ENCODE measurements around the gene PCED1B.

PCED1B gene

GRCh38 chr12:47251919-47252318, 172.5 kb downstream of the PCED1B start:
- no peak overlapping the region for H3K4me3 ChIP-seq (ENCODE audit: low read depth, low read length)
- no peak for DNase-seq (ENCODE audit: low read depth)
- no peak for TF ChIP-seq CTCF (IDR thresholded peaks at IDR 0.05; ENCODE audit: control insufficient read depth, extremely low read depth, insufficient read depth)

- H3K4me3 ChIP-seq (ENCODE audit: low read depth, low read length): no peak overlapping the region
- no peak for DNase-seq (ENCODE audit: low read depth)
- no peak for TF ChIP-seq CTCF (IDR thresholded peaks at IDR 0.05; ENCODE audit: control insufficient read depth, extremely low read depth, insufficient read depth)
Observed at GRCh38 chr12:47264951-47265350, 185.5 kb downstream of the PCED1B start.

- H3K4me3 ChIP-seq (ENCODE audit: low read depth, low read length): no peak overlapping the region
- DNase-seq (ENCODE audit: low read depth): no peak
- no peak for TF ChIP-seq CTCF (IDR thresholded peaks at IDR 0.05; ENCODE audit: control insufficient read depth, extremely low read depth, insufficient read depth)
Observed at GRCh38 chr12:47265391-47265790, 186.0 kb downstream of the PCED1B start.

GRCh38 chr12:47267571-47267970, 188.2 kb downstream of the PCED1B start:
- H3K4me3 ChIP-seq (ENCODE audit: low read depth, low read length): no peak overlapping the region
- no peak for TF ChIP-seq CTCF (IDR thresholded peaks at IDR 0.05; ENCODE audit: control insufficient read depth, extremely low read depth, insufficient read depth)
- DNase-seq (ENCODE audit: low read depth): no peak

GRCh38 chr12:47268501-47269454, 189.4 kb downstream of the PCED1B start:
- DNase-seq (ENCODE audit: low read depth): no peak
- H3K4me3 ChIP-seq (ENCODE audit: low read depth, low read length): no peak overlapping the region

GRCh38 chr12:47269916-47270315, 190.5 kb downstream of the PCED1B start:
- H3K4me3 ChIP-seq (ENCODE audit: low read depth, low read length): no peak overlapping the region
- TF ChIP-seq CTCF (IDR thresholded peaks at IDR 0.05; ENCODE audit: control insufficient read depth, extremely low read depth, insufficient read depth): no peak
- no peak for DNase-seq (ENCODE audit: low read depth)

More at GRCh38 chr12:47268501-47269454, 189.4 kb downstream of the PCED1B start:
- no peak for TF ChIP-seq CTCF (IDR thresholded peaks at IDR 0.05; ENCODE audit: control insufficient read depth, extremely low read depth, insufficient read depth)
